GM08714 (cell line): ENCODE measurements around the gene PRRG1.

Experiments
- H3K4me3 ChIP-seq: fragments of 200-500 bp; sonication (Bioruptor generic); 2 replicates; pipeline ENCODE4 v1.5.1; 2014; ENCODE audit warnings: mild to moderate bottlenecking, low read length, inconsistent platforms
- ZNF274 ChIP-seq: IDR thresholded peaks from 2 replicates; pipeline ENCODE4 v1.6.1; 2012; ENCODE audit warnings: mild to moderate bottlenecking, low read depth, low read length

The PRRG1 gene

DNA sequence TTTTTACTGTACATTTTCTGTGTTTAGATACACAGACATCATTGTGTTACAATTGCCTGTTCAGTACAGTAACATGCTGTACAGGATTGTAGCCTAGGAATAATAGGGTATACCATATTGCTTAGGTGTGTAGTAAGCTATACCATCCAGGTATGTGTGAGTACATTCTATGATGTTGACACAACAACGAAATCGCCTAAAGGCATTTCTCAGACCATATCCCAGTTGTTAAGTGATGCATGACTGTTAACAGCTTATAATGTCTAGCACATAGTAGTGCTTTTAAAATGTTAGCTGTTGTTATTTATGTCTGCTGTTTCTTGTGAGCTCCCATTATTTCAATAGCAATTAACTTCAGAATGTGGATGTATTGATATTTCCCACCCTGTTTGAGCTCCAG lies 4.5 kb downstream of the PRRG1 start:
- no peak for TF ChIP-seq ZNF274
- H3K4me3 ChIP-seq, result no peak overlapping the region

DNA sequence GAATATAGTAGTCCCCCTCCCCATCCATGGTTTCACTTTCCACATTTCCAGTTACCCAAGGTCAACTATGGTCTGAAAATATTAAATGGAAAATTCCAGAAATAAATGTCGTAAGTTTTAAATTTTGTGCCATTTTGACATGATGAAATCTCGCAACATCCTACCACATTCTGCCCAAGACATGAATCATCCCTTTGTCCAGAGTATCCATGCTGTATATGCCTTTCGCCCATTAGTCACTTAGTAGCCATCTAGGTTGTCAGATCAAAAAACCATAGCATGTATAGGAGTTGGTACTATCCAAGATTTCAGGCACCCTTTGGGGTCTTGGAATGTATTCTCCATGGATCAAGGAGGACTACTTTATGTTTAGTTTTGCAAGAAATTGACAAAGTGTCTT lies 8.3 kb downstream of the PRRG1 start:
- no peak for TF ChIP-seq ZNF274
- H3K4me3 ChIP-seq, result no peak overlapping the region

DNA sequence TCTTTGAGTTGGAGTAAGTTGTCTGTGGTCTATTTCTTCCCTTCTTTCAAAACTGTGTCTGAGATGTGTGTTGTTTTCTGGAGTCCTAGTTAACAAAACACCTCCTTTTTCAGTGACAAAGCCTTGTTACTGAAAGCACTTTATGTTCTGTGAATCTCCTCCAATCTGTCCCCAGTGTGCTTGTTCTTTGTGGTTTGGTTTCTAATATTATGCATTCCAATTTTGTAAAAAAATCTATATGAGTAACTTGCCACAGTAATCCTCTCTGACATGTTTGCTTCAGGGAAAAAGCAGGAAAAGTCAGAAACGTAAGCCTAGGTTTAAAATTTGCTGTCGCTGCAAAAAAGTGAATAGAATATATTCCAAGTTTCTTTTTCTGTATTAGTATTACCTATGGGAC lies 12.4 kb downstream of the PRRG1 start:
- no peak for TF ChIP-seq ZNF274
- no peak overlapping the region for H3K4me3 ChIP-seq

DNA sequence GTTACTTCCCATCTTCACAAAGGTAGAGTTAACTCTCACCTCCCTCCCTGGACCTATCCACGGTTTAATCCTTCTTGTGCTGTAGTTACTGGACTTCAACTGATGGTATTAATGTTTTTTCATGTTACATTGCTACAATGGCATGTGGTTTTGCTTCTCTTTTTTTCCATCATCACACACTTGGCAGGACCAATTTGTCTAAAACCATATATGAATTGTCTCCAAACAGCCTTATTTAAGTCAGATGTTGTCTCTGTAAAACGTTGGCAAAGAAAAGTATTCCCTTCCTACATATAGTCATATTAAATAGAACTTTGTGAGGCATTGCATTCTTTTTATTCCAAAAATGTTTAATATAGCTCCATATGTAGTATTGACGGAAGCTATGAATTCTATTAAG lies 15.5 kb downstream of the PRRG1 start:
- no peak overlapping the region for H3K4me3 ChIP-seq
- no peak for TF ChIP-seq ZNF274

DNA sequence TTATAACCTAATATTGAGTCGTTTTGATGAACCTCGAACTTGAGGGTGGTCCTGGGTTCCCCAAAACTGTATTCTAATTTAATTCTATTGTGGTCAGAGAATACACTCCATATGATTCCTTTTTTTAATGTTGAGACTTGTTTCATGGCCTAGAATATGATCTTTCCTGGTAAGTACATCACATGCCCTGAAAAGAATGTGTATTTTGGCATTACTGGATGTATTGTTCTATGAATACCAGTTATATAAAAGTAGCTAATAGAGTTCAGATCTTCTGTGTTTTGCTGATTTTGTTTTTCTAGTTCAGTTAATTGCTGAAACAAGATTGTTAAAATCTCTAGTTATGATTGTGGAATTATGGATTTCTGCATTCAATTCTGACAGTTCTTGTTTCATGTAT lies 18.8 kb downstream of the PRRG1 start:
- H3K4me3 ChIP-seq, result no peak overlapping the region
- no peak for TF ChIP-seq ZNF274

DNA sequence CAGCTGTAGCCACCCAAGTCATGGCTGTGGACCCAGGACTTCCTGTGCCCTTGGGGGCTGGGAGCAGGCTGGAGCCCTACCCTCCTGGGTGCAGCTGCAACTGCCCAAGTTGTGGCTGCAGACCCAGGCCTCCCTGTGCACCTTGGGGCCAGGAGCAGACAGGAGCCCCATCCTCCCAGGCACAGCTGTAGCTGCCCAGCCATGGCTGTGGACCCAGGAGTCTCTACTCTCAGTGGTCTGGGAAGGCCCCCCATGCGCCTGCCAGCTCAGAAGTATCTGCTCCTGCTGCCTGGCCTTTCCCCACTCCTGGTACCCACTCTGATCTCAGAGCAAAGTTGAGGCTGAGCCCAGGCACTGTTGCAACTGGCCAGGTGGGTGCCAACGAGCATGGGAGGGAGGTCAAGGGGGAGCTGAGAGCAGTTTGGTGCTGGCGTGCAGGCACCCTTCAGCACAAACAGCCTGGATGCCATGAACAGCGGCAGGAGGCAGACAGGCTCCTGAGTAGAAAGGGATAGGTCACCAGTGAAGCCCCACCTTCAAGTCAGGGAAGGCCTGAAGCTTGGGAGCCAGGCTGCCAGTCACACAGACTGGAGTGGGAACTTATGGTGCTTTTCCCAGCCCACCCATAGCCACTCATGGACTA lies 21.5 kb downstream of the PRRG1 start:
- no peak overlapping the region for H3K4me3 ChIP-seq
- no peak for TF ChIP-seq ZNF274

DNA sequence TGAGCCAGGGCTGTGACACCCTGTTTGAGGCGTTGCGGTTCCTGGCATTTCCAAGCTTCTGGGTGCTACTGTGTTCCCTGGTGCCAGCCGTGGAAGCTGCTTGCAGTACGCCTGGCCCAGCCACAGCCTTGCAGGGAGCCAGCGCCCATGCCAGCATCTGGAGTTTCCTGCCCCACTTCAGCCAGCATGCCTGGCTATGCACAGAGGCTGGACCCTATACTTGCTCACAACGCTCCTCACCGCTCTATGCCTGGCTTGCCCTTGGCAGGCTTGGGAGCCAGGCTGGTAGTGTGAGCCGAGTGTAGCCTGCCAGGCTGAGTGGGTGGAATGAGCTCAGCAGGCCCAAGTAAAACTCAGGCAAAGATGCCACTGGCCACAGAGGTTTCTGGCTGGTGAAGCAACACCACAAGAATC lies 22.4 kb downstream of the PRRG1 start:
- no peak for TF ChIP-seq ZNF274
- no peak overlapping the region for H3K4me3 ChIP-seq

DNA sequence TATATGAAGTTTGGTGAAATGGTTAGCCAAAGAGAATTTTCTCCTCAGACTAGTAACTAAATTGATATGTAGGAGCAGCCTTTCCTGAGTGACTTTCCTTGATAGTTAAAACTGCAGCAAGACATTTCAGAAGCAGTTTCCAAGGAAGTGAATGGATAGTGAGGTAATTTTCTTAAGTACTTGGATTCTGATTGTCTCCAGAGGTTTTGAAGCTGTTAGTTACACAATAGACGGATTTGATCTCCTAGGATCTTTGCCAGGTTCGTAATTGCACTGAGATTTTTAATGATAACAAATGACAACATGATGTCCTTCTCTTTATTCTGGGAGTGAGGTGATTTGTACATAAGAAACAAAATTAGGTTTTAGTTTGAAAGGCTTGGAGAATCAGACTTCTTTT lies 29.2 kb downstream of the PRRG1 start:
- H3K4me3 ChIP-seq, result no peak overlapping the region
- no peak for TF ChIP-seq ZNF274

DNA sequence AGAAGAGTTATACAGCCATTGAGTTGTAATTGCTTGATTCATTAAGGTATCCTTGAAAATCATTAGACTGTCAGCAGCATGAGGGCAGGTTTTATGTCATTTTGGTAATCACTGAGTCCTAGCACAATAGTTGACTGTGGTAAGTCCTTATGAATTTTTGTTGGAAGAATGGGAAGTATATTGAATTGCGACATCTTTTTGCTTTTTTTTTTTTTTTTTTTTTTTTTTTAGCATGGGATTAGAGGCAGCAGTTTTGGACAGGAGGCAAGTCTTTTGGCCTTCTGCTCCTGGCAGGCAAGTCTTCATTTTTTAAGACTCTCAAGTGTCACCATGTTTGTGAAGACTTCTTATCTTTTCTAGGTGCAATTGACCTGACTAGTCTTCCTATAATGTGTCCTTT lies 29.7 kb downstream of the PRRG1 start:
- no peak for TF ChIP-seq ZNF274
- H3K4me3 ChIP-seq, result no peak overlapping the region

DNA sequence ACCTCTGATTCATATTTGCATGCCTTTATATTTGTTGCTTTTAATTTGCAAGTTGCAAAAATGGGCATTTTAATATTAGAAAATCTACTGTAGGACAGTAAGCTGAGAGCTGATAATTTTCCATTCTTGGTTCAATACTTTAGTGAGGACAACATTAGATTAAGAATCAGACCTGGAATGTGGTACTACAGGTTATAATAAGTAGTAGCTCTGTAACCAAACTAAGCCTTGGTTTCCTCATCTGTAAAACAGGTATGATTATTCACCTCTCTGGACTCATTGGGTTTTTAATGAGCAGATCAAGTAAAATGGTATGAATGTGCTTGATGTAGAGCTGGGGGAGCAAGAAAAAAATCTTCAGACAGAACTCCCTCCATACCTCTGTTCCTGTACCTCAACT lies 31.1 kb downstream of the PRRG1 start:
- TF ChIP-seq ZNF274, result no peak
- no peak overlapping the region for H3K4me3 ChIP-seq

DNA sequence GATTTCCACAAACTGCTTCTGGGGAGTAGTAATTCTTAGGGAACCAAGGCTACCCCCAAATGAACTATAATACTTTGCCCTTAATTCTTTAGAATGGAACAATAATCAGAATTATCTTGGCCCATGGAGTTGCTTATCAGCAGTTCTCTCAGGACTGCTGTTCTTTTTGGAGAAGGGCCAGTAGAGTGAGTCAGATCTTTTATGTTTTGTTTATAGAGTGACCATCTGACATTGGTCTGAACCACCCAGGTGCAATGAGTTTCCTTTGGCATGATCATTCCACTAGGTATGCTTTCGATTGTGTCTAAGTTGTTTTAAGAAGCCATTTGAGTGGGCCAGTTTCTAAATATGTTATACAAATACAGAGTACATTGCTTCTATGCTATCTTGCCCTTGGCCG lies 31.8 kb downstream of the PRRG1 start:
- TF ChIP-seq ZNF274, result no peak

DNA sequence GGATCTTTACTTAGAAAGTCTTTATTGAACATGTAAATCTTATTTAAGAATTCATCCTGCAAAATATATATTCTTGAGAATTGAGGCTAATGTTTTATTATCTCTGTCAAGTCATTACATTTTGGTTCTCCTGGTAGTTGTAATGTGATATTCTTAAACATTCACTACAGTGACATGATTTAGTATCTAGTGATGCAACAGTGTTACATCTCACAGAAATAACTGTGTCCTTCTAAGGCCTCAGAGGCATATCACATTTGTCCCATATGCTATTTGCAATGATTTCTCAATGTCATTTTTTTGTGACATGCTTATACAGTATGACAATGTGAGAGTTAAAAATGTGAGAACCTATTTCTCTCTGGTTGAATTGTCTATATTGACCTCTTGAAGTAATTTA lies 34.1 kb downstream of the PRRG1 start:
- no peak for TF ChIP-seq ZNF274
- H3K4me3 ChIP-seq, result no peak overlapping the region

More for the DNA sequence above, 31.8 kb downstream of the PRRG1 start:
- H3K4me3 ChIP-seq, result no peak overlapping the region

DNA sequence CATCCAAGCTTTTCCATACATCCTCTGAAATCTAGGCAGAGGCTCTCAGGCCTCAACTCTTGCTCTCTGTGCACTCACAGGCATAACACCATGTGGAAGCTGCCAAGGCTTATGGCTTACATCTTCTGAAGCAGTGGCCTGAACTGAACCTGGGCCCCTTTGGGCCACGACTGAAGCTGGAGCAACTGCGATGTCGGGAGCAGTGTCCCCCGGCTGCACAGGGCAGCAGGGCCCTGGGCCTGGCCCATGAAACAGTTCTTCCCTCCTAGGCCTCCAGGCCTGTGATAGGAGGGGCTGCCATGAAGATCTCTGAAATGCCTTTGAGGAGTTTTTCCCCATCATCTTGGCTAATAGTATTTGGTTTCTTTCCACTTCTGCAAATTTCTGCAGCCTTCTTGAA lies 39.2 kb downstream of the PRRG1 start:
- TF ChIP-seq ZNF274, result no peak
- no peak overlapping the region for H3K4me3 ChIP-seq

DNA sequence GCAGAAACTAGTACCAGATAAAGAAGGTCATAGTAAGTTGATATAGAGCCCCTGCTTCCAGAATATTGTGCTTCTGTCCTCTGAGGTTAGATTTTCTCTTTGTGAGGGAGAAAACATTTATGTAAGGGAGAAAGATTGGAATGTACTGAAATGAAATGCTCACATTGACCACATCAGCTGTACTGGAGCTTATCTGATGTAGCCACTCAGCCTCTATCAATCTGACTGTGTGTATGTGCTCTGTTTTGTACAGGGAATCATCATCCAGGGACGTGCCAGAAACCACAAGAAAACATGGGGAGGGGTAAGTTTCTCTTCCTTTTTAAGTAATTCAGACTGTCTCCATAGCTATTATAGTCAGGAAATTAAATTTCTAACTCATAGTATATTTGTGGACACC lies 56.8 kb downstream of the PRRG1 start:
- H3K4me3 ChIP-seq, result no peak overlapping the region
- TF ChIP-seq ZNF274, result no peak

DNA sequence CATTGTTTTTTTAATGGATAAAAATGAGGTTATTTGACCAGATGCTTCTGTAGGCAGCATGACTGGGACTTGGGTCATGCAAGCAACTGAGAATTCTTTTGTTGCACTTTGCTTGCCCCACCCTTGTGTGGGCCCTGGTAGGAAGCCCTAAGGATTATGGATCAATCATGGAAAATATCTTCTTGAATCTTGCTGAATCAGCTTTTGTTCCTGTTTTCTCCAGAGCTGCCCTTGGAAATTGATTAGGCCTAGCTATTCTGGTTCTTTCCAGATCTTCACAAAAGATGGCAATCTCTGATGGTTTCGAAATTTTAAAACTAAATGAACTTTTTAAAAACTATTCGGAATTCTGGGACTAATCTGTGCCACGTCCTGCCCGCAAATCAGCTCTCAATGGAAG lies 58.6 kb downstream of the PRRG1 start:
- H3K4me3 ChIP-seq, result no peak overlapping the region
- no peak for TF ChIP-seq ZNF274

DNA sequence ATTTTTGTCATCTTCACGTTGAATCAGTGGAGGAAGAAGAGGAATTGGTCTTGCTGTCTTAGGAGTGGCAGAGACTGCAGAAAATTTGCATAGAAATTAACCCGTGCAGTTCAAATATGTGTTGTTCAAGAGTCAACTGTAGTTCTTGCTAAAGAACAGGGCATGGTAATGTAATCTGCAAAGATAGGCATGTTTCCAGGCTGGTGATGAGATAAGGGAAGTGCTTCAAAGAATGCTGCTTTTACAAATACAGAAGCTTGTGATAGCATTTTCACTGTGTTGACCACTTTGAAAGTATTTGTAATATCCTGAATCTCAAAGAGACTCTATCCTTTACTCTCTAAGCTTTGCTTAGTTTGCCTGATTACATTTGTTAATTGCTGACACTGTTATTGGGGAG lies 60.1 kb downstream of the PRRG1 start:
- H3K4me3 ChIP-seq, result no peak overlapping the region
- no peak for TF ChIP-seq ZNF274
